HG02678 (cell line): ENCODE results near the gene ZNF808.
"Not testable (repeated sequence)": the region's sequence is repeated elsewhere in the genome, so short reads cannot be mapped to it uniquely, and the experiment has no call there.

Experiments used
- ATAC-seq: cut with Tn5 transposase; IDR thresholded peaks from one replicate; pipeline ENCODE4 v1.9.1; 2021; ENCODE audit warnings: mild to moderate bottlenecking, moderate library complexity; ENCODE audit not compliant: unreplicated experiment

ZNF808 gene

GRCh38 chr19:52527134-52527955 is at the start of gene ZNF808:
ZNF808 (plus strand) TSS chr19:52527668; CDS start chr19:52543285, 15,617 bp downstream.
- peak; percentile 86 for ATAC-seq

GRCh38 chr19:52484111-52484743 is 43.2 kb upstream of the ZNF808 start:
- ATAC-seq: not testable (repeated sequence)

GRCh38 chr19:52485064-52485463 is 42.4 kb upstream of the ZNF808 start:
- ATAC-seq: not testable (repeated sequence)

- not testable (repeated sequence) for ATAC-seq
Observed at GRCh38 chr19:52485561-52486240, 41.8 kb upstream of the ZNF808 start.

- no peak for ATAC-seq
Observed at GRCh38 chr19:52492201-52492993, 35.1 kb upstream of the ZNF808 start.

- no peak for ATAC-seq
Observed at GRCh38 chr19:52492994-52493470, 34.4 kb upstream of the ZNF808 start.

- ATAC-seq: no peak
Observed at GRCh38 chr19:52494518-52494917, 33.0 kb upstream of the ZNF808 start.

- ATAC-seq: no peak
Observed at GRCh38 chr19:52498571-52498970, 28.9 kb upstream of the ZNF808 start.

GRCh38 chr19:52500474-52500873 is 27.0 kb upstream of the ZNF808 start:
- not testable (repeated sequence) for ATAC-seq

GRCh38 chr19:52500991-52501390 is 26.5 kb upstream of the ZNF808 start:
- ATAC-seq: not testable (repeated sequence)

- ATAC-seq: no peak
Observed at GRCh38 chr19:52507266-52507665, 20.2 kb upstream of the ZNF808 start.

- ATAC-seq: no peak
Observed at GRCh38 chr19:52516191-52516590, 11.3 kb upstream of the ZNF808 start.

GRCh38 chr19:52518646-52519045 is 8.8 kb upstream of the ZNF808 start:
- no peak for ATAC-seq

- not testable (repeated sequence) for ATAC-seq
Observed at GRCh38 chr19:52519175-52519574, 8.3 kb upstream of the ZNF808 start.

GRCh38 chr19:52520013-52520412 is 7.5 kb upstream of the ZNF808 start:
- ATAC-seq: no peak

- no peak for ATAC-seq
Observed at GRCh38 chr19:52522551-52522950, 4.9 kb upstream of the ZNF808 start.

GRCh38 chr19:52524086-52524485 is 3.4 kb upstream of the ZNF808 start:
- ATAC-seq: no peak

GRCh38 chr19:52527956-52528351 is 486 bp downstream of the ZNF808 start:
- peak; percentile 6 for ATAC-seq

- no peak for ATAC-seq
Observed at GRCh38 chr19:52532480-52532879, 5.0 kb downstream of the ZNF808 start.

- no peak for ATAC-seq
Observed at GRCh38 chr19:52533901-52534300, 6.4 kb downstream of the ZNF808 start.

GRCh38 chr19:52535385-52535770 is 7.9 kb downstream of the ZNF808 start:
- not testable (repeated sequence) for ATAC-seq
